ENCODE measurements around the gene COL17A1. TPM values are rescaled to one million over a fixed set of nuclear protein-coding genes. Genes with fewer than 3 reads are reported as not detected.

Gene COL17A1
- under 1 TPM; 0.27 to 0.97 (median 0.29) TPM for polyA plus RNA-seq (ENCODE audit: insufficient read length in 3 of 3)

DNA sequence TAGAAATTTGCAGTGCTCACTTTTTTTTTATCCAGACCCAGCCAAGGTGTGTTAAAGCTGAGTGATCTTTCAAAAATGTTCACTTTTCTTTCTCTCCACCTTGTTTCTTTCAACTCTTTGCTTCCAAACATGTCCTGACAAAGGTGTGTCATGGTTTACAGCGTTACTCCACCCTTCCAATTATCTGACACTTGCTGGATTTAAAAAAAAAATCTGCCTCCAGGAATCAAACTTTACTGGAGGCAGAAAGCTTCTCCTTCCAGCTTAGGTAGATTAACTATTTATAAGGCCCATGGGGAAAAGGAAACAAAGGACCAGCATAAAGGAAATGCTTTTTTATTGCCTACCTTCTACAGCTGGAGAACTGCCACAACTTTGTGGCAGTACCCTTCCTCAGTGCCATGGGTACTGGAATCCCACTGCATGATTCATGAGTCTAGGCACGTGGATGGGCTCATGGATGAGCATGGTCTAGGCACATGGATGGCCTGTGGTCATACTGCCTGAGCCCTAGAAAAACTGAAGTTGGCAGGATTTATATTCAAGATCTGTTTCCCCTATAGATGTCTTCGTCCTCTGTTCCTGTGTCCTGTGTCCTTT, at the start of gene COL17A1:
COL17A1 (minus strand) TSS at position 80 of the 600 bp plus-strand sequence. CDS start 5,207 bp downstream, outside the sequence.
- no peak for DNase-seq (ENCODE audit: low read depth in 3 of 3, low spot score in 2 of 3)

DNA sequence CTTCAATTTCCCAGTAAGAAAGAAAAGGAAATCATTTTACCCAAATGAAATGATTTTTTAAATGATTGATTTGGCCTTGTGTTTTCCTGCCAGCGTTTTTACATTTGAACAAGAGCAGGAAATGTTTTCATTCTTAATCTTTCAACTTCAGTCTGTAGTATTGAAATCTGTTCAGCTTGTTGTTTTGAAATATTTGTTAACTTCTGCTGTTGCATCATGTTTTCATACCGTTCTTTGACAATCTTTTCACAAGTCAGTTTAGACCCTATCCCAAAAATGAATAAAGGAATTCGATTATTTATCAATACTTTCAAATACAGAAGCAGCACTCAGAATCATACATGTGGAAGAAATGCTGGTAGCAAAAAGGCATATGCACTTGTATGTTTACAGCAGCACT, 44.4 kb upstream of the COL17A1 start:
- no peak for DNase-seq (ENCODE audit: low read depth in 3 of 3, low spot score in 2 of 3)

DNA sequence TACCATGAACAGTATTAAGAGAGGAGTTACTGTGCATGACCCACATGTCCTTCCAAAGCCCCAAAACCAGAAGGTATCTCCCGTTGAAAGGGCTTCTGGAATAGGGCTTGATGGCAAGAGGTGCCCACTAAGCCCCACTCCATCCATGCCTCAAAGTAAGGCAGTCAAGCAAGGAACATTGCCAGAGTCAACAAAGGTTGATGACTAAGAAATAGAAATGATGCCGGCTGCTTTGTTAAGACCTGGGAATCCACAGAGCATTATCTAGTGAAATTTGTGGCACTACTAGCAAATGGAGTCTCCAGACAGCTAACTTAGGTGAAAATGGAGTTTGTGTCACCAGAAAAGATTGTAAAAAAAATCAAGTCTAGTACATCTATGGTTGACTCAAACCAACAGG, 42.5 kb upstream of the COL17A1 start:
- no peak for DNase-seq (ENCODE audit: low read depth in 3 of 3, low spot score in 2 of 3)

DNA sequence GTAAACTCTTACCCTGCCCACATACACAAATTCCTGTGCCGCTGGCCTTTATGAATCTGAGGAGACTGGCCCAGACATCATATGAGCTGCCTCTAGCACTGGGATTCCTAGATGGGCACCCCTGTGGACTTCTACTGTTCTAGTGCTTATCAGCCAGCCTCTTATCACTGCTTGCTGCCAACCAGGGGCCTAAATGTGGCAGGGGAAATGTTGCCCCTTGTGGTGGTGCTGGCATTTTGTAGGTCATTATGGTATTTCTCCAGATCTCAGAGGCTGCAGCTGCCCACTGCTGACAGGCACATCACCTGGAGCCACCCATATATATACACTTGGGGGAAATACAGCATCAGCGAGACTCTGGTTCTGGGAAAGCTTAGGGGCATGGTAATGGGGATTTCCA, 41.7 kb upstream of the COL17A1 start:
- DNase-seq (ENCODE audit: low read depth in 3 of 3, low spot score in 2 of 3), result no peak

DNA sequence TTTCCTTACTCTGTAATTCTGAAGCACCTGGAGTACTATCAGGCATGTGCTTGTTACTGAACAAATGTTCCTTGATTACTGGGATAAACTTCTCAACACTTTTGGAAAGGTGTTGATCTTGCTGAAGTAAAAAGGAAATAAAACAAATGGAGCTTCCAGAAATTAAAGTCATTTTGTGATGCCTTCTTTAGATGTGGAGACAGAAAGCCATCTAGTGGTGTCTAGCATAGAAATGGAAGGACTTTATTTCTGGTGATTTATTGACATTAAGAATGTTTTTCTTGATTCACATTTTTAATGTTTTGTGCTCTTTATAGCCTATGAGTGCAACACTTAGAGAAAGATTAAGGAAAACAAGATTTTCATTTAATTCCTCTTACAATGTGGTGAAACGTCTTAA, 37.7 kb upstream of the COL17A1 start:
- DNase-seq (ENCODE audit: low read depth in 3 of 3, low spot score in 2 of 3), result no peak

DNA sequence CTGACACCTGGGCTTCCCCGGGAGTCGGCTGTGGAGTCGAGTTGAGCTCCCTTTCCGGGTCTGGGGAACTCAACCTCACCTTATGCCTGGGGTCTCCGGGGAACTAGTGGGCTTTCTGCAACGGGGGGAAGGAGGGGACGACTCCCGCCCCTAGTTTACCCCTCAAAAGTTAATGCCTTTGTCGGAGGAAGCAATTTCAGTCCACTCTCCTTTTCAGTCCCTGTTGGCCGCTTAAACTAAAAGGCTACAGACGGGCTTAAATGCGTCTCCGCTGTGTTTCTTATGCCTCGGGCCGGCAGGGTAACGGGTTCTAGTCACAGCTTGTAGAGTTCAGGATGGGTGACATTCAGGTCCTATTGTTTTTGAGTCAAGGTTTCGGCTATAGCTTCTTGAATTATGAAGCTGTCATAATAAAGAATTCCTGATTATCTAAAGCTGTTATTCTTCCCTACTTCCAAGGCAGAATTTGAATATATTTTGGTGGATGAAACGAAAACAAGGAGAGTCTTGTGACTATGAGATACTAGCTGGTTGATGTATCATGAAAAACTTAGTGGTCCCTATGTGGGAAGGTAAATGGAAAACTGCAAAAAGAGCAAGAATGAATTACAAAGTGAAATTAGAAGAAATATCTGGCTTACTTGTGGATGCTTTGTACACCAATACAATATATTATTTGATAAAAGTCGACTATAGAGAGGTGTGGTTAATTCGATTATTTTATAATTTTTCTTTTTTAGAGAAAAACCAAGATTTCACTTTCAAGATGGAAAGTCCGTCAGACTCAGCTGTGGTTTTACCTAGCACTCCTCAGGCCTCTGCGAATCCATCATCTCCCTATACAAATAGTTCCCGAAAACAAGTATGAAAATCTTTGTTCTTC, 36.8 kb upstream of the COL17A1 start:
- DNase-seq (ENCODE audit: low read depth in 3 of 3, low spot score in 2 of 3), result no peak

DNA sequence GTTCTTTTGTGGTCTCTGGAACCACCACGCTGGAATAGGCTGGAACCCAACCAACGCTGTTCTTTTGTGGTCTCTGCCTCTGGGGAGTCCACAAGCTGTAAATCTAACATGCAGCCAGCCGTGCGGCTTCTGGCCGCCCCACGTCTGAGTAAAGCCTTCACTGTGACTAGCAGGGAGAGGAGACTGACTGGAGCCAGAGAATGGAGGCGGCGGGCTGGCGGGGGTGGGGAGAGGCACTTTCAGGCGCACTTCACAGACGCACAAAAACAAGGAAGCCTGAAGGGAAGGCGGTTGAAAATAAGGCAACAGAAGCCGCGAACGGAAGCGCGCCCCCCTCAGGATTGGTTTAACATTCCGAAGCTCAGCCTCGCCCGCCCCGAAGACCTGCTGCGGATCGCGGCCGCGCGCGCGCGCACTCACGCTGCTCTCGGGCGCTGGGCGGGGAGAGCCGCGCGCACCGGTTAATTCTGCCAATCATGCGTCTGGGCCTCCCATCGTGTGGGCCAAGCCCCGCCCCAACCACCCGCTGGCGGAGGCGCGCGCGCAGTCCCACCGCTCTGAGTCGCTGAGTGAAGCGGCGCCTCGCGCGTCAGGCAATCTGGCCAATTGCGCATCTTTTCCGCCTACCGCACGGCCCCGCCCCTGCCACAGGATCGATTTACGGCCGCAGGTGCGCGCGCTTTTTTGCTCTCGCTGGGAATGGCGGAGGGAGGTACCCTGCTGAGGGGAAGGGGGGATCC, 36.0 kb upstream of the COL17A1 start, which contains the start of gene SFR1:
SFR1 (plus strand) TSS at position 687 of the 740 bp plus-strand sequence; CDS start at position 700, 13 bp downstream.
- peak; percentile 91 to 95 (median 95) for DNase-seq (ENCODE audit: low read depth in 3 of 3, low spot score in 2 of 3)

DNA sequence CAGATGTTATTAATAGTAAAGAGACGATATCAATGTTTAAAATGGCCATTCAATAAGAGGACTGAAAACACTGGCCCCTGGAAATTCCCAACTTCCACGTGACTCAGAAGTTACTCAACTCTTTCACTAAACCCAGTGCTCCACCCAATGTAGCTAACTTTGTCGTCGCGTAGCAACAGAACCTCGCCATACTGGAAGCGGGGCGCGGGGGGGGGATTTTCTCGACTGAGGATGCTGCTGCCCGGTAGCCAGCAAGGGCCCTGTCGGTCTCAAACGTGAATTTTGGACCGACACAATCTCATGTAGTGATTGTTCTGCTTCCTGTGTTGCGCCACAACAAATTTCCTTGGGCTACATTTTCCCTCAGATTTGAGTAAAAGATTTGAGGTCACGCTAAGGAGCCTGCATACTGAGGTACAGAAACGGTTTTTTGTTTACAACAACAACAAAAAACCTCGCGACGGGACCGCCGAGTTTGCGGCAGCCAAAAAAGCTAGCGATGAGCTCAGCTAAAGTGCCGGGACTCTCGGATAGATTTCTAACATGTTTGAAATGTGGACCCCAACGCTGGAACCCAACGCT, 35.3 kb upstream of the COL17A1 start:
- peak; percentile 77 to 88 (median 83) for DNase-seq (ENCODE audit: low read depth in 3 of 3, low spot score in 2 of 3)

DNA sequence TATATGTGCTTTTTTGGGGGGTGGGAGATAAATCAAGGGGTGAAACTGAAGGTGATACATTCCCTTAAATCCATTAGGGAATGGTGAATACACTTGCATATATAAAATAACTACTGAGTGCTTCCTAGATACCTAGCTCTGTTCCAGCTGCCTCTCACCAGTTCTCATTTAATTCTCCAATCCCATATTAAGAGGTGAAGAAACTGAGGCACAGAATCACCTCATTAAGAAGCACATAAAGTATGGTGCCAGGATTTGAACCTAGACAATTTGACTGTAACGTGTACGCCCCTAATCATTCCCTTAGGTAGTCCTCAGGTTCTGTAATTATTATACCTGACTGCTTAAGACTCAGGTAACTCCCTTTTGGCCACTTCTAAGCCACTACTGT, 34.8 kb upstream of the COL17A1 start:
- DNase-seq (ENCODE audit: low read depth in 3 of 3, low spot score in 2 of 3), result no peak

DNA sequence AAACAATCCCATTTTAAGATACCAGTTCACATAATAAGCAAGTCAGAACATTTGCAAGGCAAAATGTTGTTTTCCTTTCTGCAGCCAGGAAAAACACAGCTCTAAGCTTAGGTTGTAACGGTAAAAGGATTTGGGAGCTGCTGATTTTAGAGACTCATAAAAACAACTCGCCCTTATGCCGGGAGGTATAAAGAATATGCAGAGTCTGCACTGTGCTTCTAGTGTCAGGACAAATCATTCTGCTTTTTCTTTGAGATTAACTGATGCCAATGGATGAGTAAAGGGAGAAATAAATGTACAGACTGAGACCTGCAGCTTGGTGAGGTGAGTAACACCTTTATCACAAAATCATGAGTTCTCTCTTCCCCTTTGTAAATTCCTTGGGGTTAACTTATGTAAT, 34.3 kb upstream of the COL17A1 start:
- no peak for DNase-seq (ENCODE audit: low read depth in 3 of 3, low spot score in 2 of 3)

DNA sequence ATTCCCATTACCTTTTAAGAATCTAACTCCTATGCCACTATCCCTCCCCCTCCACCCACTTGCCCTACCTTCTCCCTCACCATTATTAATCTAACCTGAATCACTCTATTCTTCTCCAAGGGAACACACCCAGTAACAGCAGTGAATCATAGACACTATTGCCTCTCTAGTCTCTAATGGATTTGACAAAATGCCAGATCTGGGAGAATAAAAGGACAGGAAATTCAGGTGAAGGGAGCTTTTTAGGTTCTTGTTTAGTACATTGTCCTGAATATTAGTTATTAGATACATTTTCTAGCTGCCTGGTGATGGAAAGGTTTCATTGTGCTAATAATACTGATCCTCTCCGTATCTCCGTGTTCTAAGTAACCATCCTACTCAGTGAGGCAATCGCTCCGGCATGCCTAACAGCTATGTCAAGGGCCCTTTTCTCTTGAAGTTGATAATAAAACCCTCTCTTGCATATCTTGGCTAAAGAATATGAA, 32.2 kb upstream of the COL17A1 start:
- no peak for DNase-seq (ENCODE audit: low read depth in 3 of 3, low spot score in 2 of 3)

DNA sequence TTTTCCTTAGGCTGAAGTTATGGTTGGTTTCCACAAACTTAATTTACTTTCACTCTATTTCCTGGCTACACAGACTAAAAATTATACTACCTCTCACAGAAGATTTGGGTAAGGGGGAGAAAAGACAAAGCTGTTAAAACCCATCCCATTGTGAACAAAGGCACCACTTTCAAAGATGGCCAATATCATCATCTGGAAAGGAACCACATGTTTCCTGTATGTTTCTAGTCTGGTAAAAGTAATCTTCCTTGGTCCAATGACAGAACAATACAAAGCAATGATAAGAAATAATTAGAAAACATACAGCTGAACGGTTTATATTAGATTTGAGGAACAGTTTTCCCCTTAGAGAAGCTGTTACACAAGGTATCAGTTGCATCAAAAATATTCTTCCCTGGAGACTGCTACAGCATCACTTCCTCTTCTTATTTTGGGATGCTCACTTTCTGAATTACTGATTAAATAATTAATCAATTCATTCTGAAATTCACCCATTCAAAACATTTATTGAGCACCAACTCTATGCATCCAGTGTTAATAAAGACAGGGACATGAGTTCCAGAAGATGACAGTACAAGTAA, 27.8 kb upstream of the COL17A1 start:
- no peak for DNase-seq (ENCODE audit: low read depth in 3 of 3, low spot score in 2 of 3)

DNA sequence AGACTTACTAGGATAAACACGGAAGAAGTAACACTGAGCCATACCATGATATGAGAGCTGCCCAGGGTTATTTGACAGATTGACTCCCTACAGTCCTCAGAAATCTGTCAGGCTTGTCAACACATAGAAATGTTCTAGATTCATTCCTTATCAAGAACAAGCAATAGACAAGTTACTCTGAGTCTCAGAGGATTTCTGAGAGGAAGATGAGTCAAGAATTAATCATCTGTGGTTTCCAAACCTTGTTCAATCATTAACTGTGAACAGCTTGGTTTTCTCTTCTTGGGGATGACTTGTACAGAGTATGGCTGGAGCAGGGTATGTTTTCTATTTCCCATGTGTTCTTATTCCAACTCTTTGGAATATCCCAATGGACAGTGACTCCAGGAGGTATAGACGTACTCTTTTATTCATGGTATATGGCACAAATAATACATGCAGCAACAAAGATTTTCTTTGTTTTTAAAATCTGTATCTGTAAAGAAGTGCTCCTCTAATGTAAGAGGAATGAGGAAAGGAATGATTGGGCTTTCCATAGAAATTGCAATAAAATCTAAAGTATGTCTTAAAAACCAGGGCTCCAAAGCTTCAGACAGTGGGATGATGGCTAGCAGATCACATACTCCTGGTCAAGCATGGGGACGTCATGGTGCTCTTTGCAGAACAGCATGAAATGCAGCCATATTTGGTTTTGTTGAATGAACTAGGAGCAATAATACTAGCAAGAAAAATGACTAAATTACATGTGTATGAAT, 24.4 kb upstream of the COL17A1 start:
- no peak for DNase-seq (ENCODE audit: low read depth in 3 of 3, low spot score in 2 of 3)

DNA sequence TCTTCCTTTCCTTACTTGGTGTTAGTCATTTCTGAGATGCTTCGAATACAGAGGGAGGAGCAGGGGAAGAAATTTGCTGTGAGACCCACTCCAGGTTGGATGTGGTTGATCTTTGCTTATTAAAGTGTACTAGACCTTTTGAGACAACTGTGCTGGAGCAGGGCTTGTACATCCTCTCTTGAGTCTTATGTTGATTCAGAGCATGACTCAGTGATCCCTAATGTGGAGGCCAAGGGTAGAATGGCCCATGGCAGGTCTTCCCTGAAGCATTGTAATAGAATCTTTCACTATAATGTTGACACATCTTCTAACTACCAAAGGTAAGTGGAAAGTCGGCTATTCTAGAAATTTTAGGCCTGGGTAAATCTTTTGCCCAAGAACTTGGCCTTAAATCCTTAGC, 19.2 kb upstream of the COL17A1 start:
- DNase-seq (ENCODE audit: low read depth in 3 of 3, low spot score in 2 of 3), result no peak

DNA sequence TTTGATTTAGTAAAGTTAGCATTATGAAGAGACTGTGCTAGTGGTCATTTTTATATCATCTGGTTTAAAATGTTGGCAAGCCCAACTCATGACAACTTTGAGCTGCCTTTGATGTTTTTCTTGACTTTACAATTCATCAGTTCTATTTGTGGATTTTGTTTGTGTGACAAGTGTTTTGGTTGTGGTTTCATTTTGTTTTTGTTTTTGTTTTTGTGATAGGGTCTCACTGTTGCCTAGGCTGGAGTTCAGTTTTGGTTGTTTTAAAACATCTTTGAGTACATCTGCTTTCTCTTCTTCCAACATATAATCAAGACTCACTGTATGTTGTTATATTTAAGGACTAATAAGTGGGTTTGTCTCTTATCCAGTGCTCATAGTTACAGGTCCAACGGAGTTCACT, 18.7 kb upstream of the COL17A1 start:
- DNase-seq (ENCODE audit: low read depth in 3 of 3, low spot score in 2 of 3), result no peak

DNA sequence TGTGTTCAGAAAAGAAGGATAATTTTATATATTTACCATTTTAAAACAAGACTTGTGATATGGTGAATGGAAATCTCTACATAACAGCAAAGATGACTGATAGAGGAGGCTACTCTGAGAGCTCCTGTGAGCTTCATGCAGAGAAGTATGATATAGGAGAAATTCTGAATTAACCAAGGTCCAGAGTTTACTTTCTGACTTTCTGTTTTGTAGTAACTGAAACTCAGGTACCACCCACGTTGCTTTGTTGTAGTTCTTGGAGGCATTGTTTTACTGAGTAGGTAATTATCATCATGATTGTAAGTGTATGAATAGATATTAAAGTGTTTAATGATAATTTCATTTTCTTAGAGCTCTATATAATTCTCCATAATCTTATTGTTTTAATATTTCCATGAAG, 18.3 kb upstream of the COL17A1 start:
- no peak for DNase-seq (ENCODE audit: low read depth in 3 of 3, low spot score in 2 of 3)

DNA sequence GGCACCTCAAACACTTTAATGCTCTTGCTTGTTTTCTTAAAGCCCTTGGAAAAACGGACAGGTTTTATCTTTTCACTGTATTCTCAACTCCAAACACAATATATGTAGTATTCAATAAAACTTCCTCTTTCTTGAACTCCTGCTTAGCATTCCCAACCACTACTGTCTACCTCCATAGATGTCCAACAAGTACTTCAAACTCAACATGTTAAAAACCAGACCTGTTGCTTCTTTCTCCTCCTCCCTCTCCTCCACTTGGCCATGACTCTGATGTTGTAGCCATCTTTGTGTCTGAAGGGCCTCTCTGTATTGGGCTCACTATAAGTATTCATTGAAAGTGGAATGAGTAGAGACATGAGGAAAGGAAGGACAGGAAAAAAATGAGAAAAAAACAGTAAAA, 16.2 kb upstream of the COL17A1 start:
- DNase-seq (ENCODE audit: low read depth in 3 of 3, low spot score in 2 of 3), result no peak

DNA sequence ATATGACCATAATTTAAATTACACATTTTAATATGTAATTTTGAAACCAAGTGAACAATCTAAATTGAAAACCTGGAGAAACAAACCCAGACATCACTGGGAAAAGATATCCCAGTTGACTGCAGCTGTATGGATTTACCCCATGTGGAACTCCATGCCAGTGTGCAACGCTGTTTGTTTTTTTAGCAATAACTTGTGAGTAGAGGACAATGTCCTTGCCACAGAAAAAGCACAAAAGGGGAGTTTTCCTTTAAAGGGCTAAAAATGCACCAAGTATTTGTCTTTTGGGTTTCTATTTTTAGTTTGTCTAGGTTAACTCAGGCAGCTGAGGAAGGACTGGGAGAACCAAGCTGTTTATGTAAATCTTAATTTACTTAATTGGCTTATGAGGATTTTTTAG, 15.1 kb upstream of the COL17A1 start:
- no peak for DNase-seq (ENCODE audit: low read depth in 3 of 3, low spot score in 2 of 3)

DNA sequence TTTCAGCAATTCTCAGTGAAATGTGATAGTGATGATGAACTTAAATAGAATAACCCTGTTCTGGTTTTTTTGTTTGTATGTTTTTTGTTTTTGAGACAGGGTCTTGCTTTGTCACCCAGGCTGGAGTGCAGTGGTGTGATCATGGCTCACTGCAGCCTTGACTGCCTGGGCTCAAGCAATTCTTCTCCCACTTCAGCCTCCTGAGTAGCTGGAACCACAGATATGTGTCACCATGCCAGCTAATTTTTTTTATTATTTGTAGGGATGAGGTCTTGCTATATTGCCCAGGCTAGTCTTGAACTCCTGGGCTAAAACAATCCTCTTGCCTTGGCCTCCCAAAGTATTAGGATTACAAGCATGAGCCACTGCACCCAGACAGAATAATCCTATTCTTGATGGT, 14.3 kb upstream of the COL17A1 start:
- DNase-seq (ENCODE audit: low read depth in 3 of 3, low spot score in 2 of 3), result no peak

DNA sequence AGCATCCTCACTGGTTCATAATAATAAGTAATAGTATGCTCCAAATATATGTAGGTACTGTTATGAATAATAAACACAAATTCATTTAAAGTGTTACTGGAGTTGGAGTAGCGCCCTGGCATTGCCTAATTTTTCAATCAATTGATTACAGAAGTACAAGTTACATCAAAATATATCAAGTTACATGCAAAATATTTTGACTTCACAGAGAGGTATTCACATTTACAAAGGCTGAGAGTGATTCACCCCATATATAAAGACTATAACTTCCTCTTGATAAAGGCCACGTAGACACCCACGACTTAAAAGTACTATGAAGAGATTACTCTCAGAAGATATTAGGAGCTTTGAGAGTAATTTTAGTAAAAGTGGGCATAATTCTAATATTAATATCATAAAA, 13.6 kb upstream of the COL17A1 start:
- DNase-seq (ENCODE audit: low read depth in 3 of 3, low spot score in 2 of 3), result no peak
